Suprapubic skin (tissue), 4 donors: ENCODE results near the gene GMDS.

Experiments
- CTCF ChIP-seq, 2 donors: fragments of 200-600 bp in 1 of 2; fragments of 450-650 bp in 1 of 2; sonication (generic) in 1 of 2; IDR thresholded peaks; one replicate each; pipeline ENCODE4 v1.5.1; 2016 to 2019; ENCODE audit warnings: antibody characterized with exemption in 2 of 2, mild to moderate bottlenecking in 1 of 2, moderate library complexity in 1 of 2
- EP300 ChIP-seq: sonication (generic); formaldehyde crosslinking; IDR thresholded peaks from one replicate; pipeline ENCODE4 v1.6.1; 2017; ENCODE audit warnings: antibody characterized with exemption
- POLR2A ChIP-seq, 2 donors: fragments of 450-650 bp; IDR thresholded peaks; one replicate each; pipeline ENCODE4 v1.6.1; 2017; ENCODE audit warnings: antibody characterized with exemption in 2 of 2, mild to moderate bottlenecking in 2 of 2, moderate library complexity in 2 of 2
- POLR2AphosphoS5 ChIP-seq, 3 donors: sonication (generic); formaldehyde crosslinking; IDR thresholded peaks; one replicate each; pipeline ENCODE4 v1.6.1; 2017; ENCODE audit warnings: antibody characterized with exemption in 3 of 3

GRCh38 chr6:1659816-1660215 is 585.6 kb downstream of the GMDS start:
- TF ChIP-seq CTCF (IDR thresholded peaks at IDR 0.05): no peak
- no peak for TF ChIP-seq POLR2A (IDR thresholded peaks at IDR 0.05)
- no peak for TF ChIP-seq EP300
- TF ChIP-seq POLR2AphosphoS5 (IDR thresholded peaks at IDR 0.05): no peak
